Ureter (tissue), 1 donor: ENCODE data around the gene RASAL3. TPM values are rescaled to one million over a fixed set of nuclear protein-coding genes. Genes with fewer than 3 reads are reported as not detected.
"Not testable (repeated sequence)": the region's sequence is repeated elsewhere in the genome, so short reads cannot be mapped to it uniquely, and the experiment has no call there.

Source experiments
- DNase-seq: peaks from one replicate; pipeline ENCODE4 v3.0.0-alpha.2; 2020; ENCODE audit warnings: low spot score
- total RNA-seq: library from RNA; stranded (reverse); gene quantifications from one replicate; pipeline ENCODE4 v1.2.4, GENCODE V29; 2023
- donor health status: DM: yes; HTN: yes; CAD: no.

Gene RASAL3
- total RNA-seq, 1 donor from 2014 or later = 3.9 TPM

DNA sequence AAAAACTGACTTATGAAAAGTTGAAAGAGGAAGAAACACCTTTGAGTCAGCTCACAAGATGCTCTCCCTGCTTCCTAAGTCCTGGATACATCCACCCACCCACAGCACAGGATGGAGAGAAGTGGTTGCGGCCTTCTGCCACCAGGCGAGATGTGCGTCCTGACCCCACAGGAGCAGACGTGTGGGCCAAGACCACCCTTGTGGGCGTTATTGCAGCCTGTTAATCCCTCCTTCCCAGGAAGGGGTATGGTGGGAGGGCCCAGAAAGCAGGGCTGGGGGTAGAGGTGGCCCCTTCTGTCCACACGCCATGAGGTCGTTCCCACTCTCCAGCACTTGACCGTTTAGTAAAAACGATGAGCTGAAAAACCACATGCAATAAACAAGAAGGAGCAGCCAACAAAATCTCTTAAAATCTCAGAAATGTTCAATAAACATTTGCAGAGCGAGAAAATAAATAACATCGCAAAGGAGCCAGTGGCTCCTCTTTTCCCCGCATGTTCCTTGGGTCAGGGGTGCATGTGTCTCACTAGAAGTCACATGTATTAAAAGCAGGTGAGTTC lies 43.1 kb downstream of the RASAL3 start:
- DNase-seq = no peak

DNA sequence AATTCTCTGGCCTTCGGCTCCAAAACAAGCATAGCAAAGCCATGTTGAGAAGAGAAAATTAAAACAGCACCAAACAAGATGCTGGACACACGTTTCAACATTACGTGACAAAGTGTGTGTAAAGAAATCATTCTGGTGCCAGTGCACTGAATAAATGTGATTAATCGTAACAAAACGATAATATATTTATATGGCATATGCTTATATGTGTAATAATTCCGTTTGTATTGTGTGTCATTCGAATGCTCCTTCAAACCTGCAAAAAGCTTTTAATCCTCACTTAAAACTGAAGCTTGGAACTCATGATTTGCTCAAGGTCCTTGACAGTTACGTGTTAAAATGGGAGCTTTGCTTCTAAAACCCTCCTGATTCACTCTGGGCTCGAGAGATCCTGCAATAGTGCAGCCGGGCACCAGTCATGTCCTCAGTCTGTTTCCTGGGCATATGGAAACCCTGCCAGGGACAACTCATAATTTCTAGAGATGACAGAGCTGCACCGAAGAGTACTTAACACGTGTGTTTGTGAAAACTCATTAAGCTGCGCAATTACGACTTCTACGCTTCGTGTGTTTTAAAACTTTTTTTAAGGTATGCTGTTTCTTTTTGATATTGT lies 44.8 kb downstream of the RASAL3 start:
- no peak for DNase-seq

DNA sequence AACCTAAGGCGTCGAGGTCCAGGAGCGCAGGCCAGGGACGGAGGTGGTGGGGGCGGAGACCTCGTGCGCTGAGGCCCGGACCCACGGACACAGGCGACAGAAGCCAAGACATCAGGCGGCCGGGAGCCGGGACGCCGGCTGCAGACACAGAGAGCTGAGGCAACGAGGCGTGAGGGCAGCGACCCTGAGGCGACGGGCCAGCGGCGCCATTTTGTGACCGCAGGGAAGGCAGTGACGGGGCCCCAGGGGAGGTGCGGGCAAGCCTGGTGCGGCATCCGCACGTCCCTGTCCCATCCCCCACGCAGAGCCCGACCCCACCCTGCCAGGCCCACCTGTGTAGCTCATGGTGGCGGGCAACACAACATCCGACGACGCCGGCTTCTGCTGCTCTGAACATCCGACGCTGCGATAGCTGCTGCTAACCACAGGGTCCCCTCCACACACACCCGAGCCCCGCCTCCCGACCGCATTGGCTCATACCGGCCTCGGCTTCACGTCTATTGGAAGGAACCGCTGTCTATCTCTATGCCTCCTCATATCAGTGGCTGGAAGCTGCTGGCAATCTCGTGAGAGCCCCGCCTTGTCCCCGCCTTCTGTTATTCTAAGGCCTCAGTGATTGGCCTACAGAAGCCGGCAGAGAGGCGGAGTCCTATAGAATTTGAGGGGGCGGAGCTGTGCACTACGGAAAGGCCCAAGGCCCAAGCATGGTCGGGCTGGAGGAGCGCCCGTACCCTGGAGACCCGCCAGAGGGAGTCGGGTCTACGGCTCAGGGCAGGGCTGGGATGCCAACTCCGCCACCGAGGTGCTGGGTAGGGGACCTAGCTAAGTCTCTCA lies 45.5 kb downstream of the RASAL3 start, which contains the start of gene AKAP8L:
Gene AKAP8L, minus strand, starts transcription at position 410 of the 834 bp plus-strand sequence. Its CDS starts 65 bp downstream, at position 345.
- peak; percentile 100 for DNase-seq

DNA sequence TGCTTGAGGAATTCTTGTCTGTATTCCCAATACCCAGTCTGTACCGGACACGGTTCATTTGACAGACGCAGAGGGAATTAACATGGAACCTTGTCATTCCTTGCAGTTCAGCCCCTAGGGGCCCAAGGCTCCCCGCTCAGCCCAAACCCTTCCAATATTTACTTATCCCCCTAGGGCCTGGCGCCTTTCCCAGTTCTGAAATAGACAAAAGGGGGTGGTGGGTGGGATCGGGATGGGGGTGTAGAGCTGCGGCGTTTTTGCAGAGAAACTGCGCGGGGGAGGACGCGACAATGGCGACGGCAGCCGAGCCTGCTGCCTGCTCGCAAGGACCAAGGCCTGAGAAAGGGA lies 46.1 kb downstream of the RASAL3 start:
- DNase-seq = peak; percentile 52

GRCh38 chr19:15417699-15418098 lies 46.6 kb downstream of the RASAL3 start:
- DNase-seq = peak; percentile 37

- no peak for DNase-seq
Measured at GRCh38 chr19:15412832-15413231, 51.5 kb downstream of the RASAL3 start.

DNA sequence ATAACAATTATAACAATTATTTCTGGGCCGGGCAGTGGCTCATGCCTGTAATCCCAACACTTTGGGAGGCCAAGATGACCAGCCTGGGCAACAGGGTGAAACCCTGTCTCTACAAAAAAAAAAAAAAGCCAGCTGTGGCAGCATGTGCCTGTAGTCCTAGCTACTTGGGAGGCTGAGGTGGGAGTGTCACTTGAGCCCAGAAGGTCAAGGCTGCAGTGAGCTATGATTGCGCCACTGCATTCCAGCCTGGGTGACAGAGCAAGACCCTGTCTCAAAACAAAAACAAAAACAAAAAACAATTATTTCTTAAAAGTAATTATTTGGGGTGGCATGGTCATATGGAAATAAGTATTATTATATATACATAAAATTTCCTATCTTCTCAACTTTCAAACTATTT lies 53.0 kb downstream of the RASAL3 start:
- not testable (repeated sequence) for DNase-seq

DNA sequence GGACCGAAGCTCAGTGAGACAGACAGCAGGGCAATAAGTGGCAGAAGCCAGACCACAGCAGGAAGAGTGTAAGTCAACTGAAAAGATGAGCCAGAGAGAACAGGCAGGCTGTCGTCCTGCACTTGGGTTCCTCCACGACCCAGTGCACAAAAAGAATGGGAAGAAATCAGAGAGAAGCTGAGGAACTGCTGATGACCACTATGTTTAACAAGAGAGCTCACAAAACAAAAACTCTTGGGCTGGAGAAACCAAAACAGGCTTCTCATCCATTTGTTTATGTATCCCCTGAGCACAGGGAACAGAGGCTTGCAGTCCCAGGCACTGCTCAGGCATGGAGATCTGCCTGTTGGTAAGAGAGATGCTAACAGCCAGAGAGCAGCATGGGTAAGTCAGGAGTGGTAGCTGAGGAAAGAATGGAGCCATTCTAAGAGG lies 59.5 kb downstream of the RASAL3 start:
- no peak for DNase-seq

GRCh38 chr19:15404097-15404779 lies 60.1 kb downstream of the RASAL3 start:
- no peak for DNase-seq

GRCh38 chr19:15403151-15403531 lies 61.2 kb downstream of the RASAL3 start:
- no peak for DNase-seq

DNA sequence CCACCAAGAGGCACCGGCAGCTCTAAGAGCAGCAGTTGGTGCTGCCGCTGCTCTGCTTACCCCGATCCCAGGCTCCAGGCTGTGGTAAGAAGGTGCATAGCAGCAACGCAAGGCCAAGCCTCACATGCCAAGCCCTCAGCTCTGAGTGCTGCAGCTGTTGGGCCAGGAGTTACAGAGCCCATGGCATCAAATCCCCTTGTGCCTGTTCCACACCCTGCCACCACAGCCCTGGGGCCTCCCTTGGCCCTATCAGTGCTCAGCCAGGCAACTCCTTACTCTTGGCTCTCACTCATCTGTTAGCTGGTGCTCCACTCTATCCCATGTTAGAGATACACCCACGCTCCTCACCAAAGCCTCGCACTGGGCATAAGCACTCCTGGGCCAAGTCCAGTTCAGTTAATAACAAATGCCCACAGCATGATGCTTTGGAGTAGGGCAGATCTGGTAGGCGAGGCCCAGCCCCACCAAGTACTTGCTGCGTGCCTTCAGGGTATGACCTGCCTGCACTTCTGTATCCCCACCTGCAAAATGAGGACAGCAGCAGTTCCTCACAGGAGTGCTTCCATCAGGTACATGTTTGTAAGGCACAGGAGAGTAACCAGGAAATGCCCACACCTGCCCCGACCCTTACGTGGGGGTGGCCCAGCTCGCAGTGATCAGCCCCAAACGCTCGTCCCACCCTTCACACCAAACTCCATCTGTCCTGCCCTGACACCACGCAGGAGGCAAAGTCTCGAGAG lies 61.8 kb downstream of the RASAL3 start:
- no peak for DNase-seq

Other genes with a start within 250 kb of the RASAL3 start
- 2.5 TPM for gene EPHX3, start 232.1 kb downstream of the RASAL3 start, total RNA-seq
- gene BRD4, start 132.0 kb downstream of the RASAL3 start, total RNA-seq = 134 TPM
- 69.7 TPM for gene AKAP8, start 84.8 kb downstream of the RASAL3 start, total RNA-seq
- 133 TPM for gene AKAP8L, start 45.6 kb downstream of the RASAL3 start, total RNA-seq
- 42.3 TPM for gene WIZ, start 14.6 kb downstream of the RASAL3 start, total RNA-seq
- 0.34 TPM for gene PGLYRP2, start 15.0 kb upstream of the RASAL3 start, total RNA-seq
- gene CYP4F22, start 44.0 kb upstream of the RASAL3 start, total RNA-seq = 19.8 TPM
- 21.6 TPM for gene CYP4F8, start 150.7 kb upstream of the RASAL3 start, total RNA-seq
- gene CYP4F3, start 176.4 kb upstream of the RASAL3 start, total RNA-seq = 10.7 TPM
- gene CYP4F12, start 208.5 kb upstream of the RASAL3 start, total RNA-seq = 98.1 TPM